GM19324 (cell line): Measurements from ENCODE around the gene KDM3B.

ENCODE experiments used
- ATAC-seq: cut with Tn5 transposase; IDR thresholded peaks from one replicate; pipeline ENCODE4 v1.9.1; 2021; ENCODE audit warnings: mild to moderate bottlenecking, moderate library complexity; ENCODE audit not compliant: unreplicated experiment, low FRiP score

Gene KDM3B

DNA sequence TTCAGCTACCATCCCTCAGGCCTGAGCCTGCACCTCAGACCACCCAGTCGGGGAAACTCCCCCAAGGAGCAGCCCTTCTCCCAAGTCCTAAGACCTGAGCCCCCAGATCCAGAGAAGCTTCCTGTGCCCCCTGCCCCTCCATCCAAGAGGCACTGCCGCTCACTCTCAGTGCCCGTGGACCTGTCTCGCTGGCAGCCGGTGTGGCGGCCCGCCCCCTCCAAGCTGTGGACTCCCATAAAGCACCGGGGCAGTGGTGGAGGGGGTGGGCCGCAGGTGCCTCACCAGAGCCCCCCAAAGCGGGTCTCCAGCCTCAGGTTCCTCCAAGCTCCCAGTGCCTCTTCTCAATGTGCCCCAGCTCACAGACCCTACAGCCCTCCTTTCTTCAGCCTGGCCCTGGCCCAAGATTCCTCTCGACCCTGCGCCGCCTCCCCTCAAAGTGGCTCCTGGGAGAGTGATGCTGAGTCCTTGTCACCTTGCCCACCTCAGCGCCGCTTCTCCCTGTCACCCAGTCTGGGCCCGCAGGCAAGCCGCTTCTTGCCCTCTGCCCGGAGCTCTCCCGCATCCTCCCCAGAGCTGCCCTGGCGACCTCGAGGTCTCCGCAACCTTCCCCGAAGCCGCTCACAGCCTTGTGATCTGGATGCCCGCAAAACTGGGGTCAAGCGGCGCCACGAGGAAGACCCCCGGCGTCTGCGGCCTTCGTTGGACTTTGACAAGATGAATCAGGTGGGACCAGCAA lies 7.4 kb upstream of the KDM3B start:
- ATAC-seq, result no peak

DNA sequence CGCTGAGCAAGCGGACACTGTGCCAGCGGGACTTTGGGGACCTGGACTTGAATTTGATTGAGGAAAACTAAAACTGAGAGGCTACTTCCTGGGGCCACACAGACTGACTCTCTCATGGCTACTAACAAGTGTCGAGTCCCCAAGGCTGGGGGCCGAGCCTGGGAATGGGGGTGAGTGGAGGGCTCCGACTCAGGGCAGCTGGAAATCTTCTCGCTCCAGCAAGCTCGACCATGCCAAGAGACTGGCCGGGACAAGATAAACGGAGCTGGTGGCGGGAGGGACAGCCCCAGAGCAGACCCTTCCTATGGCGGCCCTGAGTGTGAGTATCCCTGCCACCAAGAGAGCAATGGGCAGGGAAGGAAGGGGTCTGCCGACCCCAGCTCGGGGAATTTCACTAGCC lies 5.6 kb upstream of the KDM3B start:
- ATAC-seq, result no peak

DNA sequence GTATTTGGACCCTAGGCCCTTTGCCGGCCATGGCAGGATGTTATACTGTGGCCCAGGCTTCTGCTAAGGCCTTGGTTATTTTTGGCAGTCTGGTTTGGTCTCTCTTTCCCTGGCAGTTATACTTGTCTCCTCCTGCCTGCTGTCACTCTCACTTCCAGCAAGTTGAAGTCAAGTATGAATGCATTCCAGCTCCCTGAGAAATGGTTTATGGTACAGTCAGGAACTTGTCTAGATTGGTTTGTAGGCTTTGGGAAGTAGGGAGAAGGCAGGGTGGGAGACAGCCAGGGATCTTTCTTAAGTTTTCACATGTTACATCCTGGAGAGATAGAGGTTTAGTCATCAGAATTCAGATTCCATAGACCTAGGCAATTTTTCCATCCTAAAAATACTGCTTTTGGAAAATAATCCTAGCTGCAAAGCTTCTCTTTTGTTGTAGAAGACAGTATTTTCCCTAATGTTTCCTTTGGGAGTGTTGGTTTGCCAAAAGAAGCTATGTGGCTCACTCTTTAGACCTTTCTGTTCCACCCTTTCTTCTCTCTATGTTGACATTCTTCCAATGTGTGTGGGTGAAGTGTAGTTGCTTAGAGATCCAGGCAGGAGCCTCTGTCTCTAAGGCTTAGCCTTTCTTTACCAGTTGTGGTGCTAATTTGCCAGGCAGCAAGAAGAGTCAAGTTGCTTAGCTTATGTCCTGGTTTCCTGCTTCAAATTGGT lies 2.5 kb upstream of the KDM3B start:
- no peak for ATAC-seq

DNA sequence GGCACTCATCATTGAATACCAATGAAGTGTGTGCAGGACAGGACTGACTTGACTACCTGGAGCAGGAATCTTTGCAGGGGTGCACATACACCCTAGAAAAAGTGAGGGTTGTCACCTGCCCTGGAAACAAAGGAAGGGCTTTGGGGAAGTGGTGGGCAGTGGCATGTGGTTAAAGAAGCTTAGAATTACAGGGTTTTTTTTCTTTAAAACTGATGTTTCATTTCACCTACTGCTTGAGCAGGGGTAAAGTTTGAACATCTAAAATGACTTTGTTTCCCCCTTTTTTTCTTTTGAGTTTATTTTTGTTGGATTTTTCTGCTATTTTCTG lies 2.0 kb upstream of the KDM3B start:
- no peak for ATAC-seq

DNA sequence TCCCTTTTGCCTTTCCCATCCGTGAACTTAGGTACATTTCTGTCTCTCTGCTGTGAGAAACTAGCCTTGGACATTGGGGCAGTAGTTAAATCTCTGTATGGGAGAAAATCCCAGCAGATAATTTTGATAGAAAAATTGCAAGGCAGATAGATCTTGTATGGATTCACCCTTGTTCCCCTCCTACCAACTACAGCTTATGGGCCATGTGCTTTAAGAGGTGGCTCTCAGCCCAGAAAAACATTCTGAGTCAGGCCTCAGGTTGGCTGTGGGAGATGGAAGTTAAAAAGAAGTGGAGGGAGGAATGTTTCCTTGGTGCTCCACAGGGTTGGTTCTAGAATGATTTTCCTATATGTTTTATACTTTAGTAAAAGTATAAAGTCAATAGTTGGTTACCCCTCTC lies 1.4 kb upstream of the KDM3B start:
- ATAC-seq, result no peak

DNA sequence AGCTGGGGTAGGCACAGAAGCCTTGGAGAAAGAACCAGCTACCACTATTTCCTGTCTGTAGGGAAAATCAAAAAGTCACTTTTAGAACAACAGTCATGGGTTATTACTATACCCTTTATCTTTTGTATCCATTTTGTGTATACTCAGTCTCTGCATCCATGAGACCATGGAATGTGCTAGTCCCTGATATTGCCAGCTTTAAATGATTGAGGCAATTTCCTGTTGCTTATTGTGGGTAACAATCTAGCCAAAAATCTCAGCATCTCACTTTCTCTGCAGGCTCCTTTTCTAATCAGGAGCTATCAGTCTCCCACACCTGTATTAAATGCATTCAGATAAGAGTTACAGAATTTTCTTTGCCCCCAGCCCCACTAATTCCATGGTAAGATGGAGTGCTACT lies 968 bp upstream of the KDM3B start:
- no peak for ATAC-seq

DNA sequence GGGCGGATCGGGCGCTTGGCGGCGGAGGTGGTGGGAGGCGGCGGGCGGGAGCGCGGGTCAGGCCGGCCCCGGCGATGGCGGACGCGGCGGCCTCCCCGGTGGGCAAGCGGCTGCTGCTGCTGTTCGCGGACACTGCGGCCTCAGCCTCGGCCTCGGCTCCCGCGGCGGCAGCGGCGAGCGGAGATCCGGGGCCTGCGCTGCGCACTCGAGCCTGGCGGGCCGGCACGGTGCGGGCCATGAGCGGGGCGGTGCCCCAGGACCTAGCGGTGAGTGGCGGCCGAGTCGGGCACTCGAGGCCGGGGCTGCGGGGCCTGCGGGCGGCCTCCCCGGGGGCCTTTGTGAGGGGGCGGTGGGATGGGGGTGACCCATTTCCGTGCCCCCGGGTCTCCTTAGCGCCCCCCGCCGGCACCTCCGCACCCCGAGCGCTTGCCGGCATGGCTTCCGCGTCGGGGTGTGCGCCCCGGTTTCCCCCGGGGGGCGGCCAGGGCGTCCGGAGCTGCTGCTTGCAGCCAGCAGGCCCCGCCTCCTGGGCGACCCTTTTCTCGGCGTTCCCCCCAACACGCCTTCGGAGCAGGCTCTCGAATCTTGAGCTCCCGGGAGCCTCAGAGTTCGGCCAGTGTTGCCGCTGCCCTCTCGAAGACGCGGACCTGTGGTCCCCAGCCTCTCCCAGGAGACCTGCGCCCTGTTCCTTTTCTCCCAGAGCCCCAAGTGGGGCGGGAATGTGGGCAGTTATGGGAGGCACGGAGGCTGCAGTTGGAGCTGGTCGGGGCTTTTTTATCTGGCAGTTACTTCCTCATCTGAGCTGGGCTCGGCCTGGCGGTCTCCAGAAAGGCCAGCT lies 456 bp downstream of the KDM3B start:
- peak; percentile 52 for ATAC-seq

DNA sequence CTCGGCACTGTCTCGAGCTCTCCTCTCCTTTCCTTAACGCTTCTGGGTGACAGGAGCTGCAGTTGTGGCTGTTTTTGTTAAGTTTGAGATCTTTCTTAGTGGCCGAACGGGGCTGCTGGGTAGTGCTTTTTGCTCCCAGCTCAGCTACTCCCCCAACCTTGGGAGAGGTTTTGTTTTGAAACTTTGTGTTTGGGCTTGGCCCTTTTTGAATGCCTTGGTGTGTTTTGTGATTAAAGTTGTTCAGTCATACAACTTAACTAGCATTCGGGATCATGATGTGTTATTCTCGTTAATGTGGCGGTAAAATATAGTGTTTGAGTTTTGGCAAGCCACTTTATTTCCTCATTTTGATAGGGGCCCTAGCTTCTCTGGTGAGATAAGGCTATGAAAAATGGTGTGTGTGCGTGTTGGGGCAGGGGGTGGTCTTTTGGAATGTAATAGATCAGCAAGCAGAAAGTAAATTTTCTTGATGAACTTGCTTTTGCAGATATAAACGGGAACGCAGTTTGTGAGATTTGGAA lies 1.1 kb downstream of the KDM3B start:
- ATAC-seq, result no peak

DNA sequence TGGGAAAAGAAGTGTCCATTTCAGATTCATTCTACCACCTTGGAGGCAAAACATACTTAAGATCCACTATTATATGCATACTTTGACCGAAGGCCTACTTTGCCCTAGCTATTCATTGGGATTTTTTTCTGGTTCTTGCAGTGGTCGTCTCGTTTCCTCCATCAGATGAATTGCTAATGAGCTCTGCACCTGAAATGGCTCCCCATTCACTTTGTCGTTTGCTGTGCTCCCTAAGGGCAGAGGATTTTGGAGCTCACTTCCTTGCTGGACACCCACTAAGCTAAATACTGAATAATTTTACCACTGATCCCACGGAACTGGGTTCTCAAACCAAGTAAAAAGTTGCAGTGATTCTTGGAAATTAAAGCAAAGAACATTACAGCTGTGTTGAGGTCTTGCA lies 1.9 kb downstream of the KDM3B start:
- no peak for ATAC-seq

DNA sequence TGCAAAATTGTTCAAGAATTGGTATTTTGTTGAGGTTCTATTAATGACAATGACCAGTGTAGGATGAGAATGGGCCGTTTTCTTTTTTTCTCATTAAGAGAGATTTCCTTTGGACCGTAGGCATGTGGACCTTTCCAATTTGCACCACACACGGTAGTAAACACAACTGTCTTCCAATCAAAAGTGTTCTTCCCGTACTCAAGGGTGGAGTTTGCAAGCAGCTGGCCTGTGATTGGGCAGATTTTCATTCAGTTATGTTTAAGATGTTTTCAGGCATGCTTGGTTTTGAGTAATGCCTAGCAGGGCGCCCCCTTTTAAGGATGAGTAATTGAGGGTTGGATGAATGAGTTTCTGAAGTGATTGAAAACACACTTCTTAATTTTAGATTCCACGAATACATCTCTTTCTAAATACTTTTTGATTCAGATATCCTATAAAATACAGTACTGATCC lies 2.5 kb downstream of the KDM3B start:
- no peak for ATAC-seq

DNA sequence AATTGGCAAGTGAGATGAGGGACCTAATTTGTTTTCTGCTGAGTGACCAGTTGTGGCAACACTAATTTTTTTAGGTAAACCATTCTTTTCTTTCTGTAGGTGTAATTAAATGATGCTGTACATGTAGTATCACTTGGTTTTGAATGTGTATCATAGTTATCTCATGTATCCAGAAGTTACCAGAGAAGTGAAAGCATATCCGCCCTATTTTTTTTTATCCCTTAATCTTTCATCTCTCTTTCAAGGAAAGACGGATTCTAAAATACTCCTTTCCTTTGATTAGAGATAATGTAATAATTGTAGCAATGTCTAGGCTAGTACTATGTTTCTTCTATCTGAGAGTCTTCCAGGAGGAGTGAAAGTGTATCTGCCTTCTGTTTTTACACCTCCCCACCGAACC lies 7.1 kb downstream of the KDM3B start:
- no peak for ATAC-seq

DNA sequence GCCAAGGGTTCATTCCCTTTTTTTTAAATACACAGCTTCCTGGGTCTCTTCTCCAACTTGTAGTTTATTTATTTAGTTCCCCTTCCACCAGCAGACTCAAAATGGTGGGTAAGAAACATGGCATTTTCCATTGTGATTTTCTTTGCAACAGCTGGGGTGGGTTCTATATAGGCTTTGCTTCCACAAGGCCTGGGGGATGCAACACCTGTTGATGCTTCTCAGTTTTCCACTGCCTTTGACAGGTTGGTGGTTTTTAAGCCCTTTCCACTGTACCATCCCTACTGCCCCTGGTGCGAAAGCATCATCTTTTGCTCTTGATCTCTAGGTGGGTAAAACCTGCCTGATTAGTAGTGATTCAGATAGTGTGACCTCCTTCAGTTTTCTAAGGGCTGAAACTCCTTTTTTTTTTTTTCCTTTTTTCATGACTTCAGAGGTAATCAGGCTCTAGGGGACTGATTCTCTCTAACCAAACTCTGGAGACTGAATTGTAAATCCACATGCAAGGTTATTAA lies 8.5 kb downstream of the KDM3B start:
- ATAC-seq, result no peak

DNA sequence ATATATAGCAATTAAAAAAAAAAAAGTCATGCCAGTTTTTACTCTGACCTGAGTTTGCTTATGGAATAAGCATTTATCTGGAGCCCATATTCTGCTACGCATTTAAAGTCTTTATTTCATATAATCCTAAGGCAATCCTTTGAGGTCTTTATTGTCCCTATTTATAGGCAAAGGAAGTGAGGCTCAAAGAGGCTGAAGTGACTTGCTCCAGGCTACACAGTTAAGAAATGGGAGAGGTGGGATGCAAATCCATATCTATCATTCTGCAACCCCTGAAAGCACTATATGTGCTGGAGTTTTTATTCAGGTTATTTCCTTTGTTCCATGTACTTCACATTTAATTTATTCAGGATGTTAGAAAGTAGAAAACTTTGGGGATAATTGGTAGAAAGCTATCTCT lies 12.1 kb downstream of the KDM3B start:
- ATAC-seq, result no peak

DNA sequence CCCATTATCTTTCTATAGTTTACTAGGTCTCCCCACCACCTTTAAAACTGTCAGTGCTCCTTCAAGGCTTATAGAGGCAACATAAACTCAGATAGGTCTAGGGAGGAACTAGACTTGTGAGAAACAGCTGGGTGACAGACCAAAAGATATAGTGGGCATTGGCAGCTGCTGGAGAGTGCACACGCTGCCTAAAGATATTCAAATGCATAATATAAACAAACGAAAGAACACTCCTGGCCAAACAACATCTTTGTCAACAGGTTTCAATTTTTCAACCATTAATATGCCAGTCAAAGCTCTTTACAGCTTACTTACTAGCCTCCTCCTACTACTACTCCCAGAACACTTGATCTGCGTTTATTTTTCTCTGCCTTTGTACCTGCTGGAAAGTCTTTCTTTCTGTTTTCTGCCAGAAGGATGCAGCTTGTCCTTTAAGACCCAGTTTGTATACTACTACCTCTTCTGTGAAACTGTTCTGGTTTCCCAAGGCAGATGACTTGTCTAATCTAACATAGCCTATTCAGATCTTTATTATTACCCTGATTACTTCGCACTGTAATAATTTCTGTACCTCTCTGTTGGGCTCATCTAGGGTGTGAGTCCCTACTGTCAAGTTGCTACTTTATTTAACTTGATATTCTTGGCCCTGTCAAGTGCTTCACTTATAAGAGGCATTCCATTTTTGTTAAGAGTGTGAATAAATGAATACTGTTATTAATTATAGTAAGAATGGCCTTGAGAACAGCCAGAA lies 14.3 kb downstream of the KDM3B start:
- ATAC-seq, result no peak

DNA sequence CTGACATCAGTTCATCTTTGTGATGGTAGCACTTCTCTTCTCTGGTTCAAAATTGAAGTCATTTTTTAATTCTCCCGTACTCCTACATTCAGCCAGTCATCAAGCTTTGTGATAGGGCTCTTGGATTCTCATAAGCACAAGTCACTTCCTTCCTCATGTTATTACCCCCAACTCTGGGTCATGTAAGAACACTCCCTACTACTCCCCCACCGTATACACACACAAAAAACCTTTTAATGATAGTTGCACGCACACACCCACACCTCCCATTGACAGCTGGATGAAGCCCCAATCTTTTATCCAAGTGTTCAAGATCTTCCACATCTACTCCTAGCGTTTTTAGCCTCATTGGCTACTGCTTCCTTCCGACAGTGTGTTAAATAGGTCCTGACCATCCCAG lies 16.8 kb downstream of the KDM3B start:
- ATAC-seq, result no peak

DNA sequence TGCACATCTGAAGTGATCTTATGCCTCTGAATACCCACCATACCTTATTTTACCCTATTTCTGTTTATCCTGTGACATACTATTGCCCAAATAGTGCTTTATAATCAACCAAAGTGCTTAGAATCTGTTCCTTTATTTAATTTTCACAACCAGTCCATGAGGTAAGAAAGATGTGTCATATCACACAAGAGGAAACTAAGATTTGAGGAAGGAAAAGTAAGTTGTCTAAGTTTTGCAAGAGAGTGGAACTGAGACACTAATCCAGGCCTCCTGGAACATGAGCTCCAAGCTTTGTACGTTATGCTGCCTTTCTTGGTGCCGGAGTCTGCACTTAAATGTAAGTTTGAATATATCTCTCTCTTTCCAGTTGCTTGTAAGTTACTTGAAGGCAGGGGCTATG lies 17.2 kb downstream of the KDM3B start:
- ATAC-seq, result no peak

DNA sequence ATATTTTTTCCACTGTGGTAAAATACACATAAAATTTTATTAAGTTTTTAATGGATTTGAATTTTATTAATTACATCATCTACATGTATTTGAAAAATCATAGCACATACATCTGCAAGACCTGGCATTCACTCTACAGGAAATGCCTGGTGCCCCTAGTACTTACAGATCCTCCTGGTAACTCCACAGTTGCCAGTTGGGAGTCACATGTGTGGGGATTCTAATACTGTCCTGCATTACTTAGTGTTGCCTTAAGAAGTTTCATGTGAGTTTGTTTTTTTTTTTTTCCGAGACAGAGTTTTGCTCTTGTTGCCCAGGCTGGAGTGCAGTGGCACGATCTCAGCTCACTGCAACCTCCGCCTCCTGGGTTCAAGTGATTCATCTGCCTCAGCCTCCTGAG lies 18.1 kb downstream of the KDM3B start:
- ATAC-seq, result no peak

DNA sequence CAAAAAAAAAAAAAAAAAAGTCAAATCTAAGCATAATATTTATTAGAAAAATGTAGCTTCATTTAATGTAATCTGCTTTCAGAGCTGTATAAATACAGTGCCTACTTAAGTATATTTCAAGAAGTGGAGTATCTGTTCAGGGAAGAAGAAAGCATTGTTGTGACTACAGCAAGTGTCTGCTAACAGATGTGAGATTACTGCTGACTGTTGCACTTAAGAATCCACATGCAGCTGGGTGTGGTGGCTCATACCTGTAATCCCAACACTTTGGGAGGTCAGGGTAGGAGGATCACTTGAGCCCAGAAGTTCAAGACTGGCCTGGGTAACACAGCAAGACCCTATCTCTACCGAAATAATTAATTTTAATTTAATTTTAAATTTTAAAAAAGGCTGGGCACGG lies 19.0 kb downstream of the KDM3B start:
- no peak for ATAC-seq

DNA sequence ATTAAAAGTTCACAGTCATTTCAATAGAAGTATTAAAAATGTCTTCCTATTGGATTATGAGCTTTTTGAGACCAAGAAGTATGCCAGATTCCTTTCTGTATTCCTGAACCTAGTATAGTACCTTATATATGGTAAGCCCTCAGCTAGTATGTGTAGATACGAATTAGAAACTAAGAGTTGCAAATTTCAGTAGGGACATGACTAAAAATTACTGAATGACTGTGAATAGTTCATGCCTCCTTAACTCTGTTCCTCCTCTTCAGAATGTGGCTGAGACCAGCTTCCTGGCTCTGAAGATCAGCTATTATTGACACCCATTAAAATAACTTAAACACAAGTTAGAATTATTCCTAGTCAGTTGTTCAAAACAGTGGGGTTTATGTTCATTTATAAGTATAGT lies 19.7 kb downstream of the KDM3B start:
- no peak for ATAC-seq

DNA sequence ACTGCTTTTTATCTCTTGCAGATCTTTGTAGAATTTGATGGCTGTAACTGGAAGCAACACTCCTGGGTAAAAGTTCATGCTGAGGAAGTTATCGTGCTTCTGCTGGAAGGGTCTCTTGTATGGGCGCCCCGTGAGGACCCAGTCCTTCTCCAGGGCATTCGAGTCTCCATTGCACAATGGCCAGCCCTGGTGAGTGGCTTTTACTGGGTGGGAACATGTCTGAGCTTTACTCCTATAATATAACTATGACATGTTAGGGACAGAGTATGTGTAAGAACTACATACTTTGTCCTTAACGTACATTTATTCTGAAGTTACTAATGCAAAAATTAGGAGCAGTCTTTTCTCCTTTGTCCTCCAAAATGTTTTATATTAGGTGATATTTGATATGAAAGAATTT lies 20.2 kb downstream of the KDM3B start:
- ATAC-seq, result no peak
